HCT116 (cell line): ENCODE results near the gene SKAP1. TPM values are rescaled to one million over a fixed set of nuclear protein-coding genes. Genes with fewer than 3 reads are reported as not detected.

Experiments used
- ATAC-seq: fragments of 200-7000 bp; cut with Tn5 transposase; 2 replicates; pipeline ENCODE4 v1.9.1; 2020; ENCODE audit warnings: mild to moderate bottlenecking, moderate library complexity
- BruUV-seq: library from RNA; stranded (reverse); fragments of 400-500 nt; replicated peaks from 2 replicates; lab custom pipeline; 2021; lab: Mats Ljungman, UMichigan
- CTCF ChIA-PET: fragments of 300-600 bp; sonication (Branson Sonifier 250); formaldehyde crosslinking; loops from one replicate; lab custom pipeline; 2021; ENCODE audit warnings: antibody characterized with exemption; lab: Charles Lee
- POLR2A ChIA-PET: fragments of 300-600, 350-600 bp; sonication (Branson Sonifier 250); formaldehyde crosslinking; loops from one replicate; lab custom pipeline; 2021; ENCODE audit warnings: antibody characterized with exemption; lab: Charles Lee
- RAD21 ChIA-PET, 2 experiments: fragments of 300-600 bp; sonication (Branson Sonifier 250); formaldehyde crosslinking; loops; one replicate each; lab custom pipeline; 2023; ENCODE audit warnings: low total read pairs in 2 of 2; ENCODE audit not compliant: uncharacterized antibody in 2 of 2, unreplicated experiment in 2 of 2, low non-redundant PET in 1 of 2; lab: Charles Lee
- DNase-seq: peaks from one replicate; pipeline ENCODE4 v3.0.0-alpha.2; 2010; ENCODE audit warnings: low read depth, low spot score
- H2AFZ ChIP-seq: fragments of 200-600 bp; shearing (Covaris generic), sonication (generic); 2 replicates; pipeline ENCODE4 v1.6.1; 2017; ENCODE audit warnings: low read depth, mixed run types, mixed read lengths, antibody characterized with exemption, low read length; ENCODE audit not compliant: poor library complexity, severe bottlenecking
- H3K27ac ChIP-seq: 2 replicates; pipeline ENCODE4 v1.5.1; 2012; ENCODE audit warnings: low read depth, low read length
- H3K27me3 ChIP-seq: fragments of 200-600 bp; sonication (generic); 2 replicates; pipeline ENCODE4 v1.6.1; 2016; ENCODE audit warnings: mixed run types, low read length, mixed read lengths; ENCODE audit not compliant: insufficient read depth
- H3K36me3 ChIP-seq, 2 experiments: fragments of 200-500 bp in 1 of 2; fragments of 200-600 bp in 1 of 2; sonication (Bioruptor generic) in 1 of 2; sonication (generic) in 1 of 2; 2 replicates each; pipeline versions ENCODE4 v1.5.1 to v1.6.1; 2014 to 2016; ENCODE audit warnings: low read length in 2 of 2, inconsistent platforms in 1 of 2, mixed read lengths in 1 of 2, mixed run types in 1 of 2; ENCODE audit not compliant: insufficient read depth in 2 of 2, control insufficient read depth in 1 of 2
- H3K4me1 ChIP-seq, 2 experiments: fragments of 200-600 bp in 1 of 2; sonication (generic) in 1 of 2; 2 replicates each; pipeline versions ENCODE4 v1.5.1 to v1.6.1; 2012 to 2017; ENCODE audit warnings: low read length in 2 of 2, inconsistent platforms in 1 of 2, mild to moderate bottlenecking in 1 of 2, mixed read lengths in 1 of 2, mixed run types in 1 of 2, moderate library complexity in 1 of 2; ENCODE audit not compliant: insufficient read depth in 2 of 2, control insufficient read depth in 1 of 2
- H3K4me2 ChIP-seq: fragments of 200-600 bp; sonication (generic); 2 replicates; pipeline ENCODE4 v1.6.1; 2017; ENCODE audit warnings: mixed run types, low read length, mixed read lengths
- H3K4me3 ChIP-seq, 2 experiments: fragments of 200-600 bp in 1 of 2; sonication (generic) in 1 of 2; replicated peaks in 1 of 2; 2 replicates each; pipeline ENCODE4 v1.5.1; 2011 to 2016; ENCODE audit warnings: low read length in 2 of 2, control low read depth in 1 of 2, low read depth in 1 of 2, mild to moderate bottlenecking in 1 of 2, mixed read lengths in 1 of 2, mixed run types in 1 of 2
- H3K79me2 ChIP-seq: fragments of 200-600 bp; sonication (generic); 2 replicates; pipeline ENCODE4 v1.6.1; 2017; ENCODE audit warnings: mild to moderate bottlenecking, mixed run types, low read length, moderate library complexity, mixed read lengths; ENCODE audit not compliant: insufficient read depth
- H3K9ac ChIP-seq: fragments of 200-600 bp; sonication (generic); 2 replicates; pipeline ENCODE4 v1.6.1; 2016; ENCODE audit warnings: low read length, mixed read lengths
- H3K9me2 ChIP-seq: fragments of 200-600 bp; sonication (generic), shearing (Covaris generic); 2 replicates; pipeline ENCODE4 v1.6.1; 2017; ENCODE audit warnings: mixed run types, mild to moderate bottlenecking, moderate library complexity; ENCODE audit not compliant: insufficient read depth
- H3K9me3 ChIP-seq, 2 experiments: fragments of 200-500 bp in 1 of 2; fragments of 200-600 bp in 1 of 2; sonication (Bioruptor generic) in 1 of 2; sonication (generic) in 1 of 2; 2 replicates each; pipeline ENCODE4 v1.6.1; 2014 to 2017; ENCODE audit warnings: low read length in 2 of 2, mixed read lengths in 2 of 2, inconsistent platforms in 1 of 2, low read depth in 1 of 2, mild to moderate bottlenecking in 1 of 2, mixed run types in 1 of 2, moderate library complexity in 1 of 2; ENCODE audit not compliant: control insufficient read depth in 1 of 2, insufficient read depth in 1 of 2
- H4K20me1 ChIP-seq: fragments of 200-600 bp; sonication (generic), shearing (Covaris generic); 2 replicates; pipeline ENCODE4 v1.6.1; 2017; ENCODE audit warnings: mixed run types, mild to moderate bottlenecking, moderate library complexity; ENCODE audit not compliant: insufficient read depth
- CBX3 ChIP-seq: IDR thresholded peaks from 2 replicates; pipeline ENCODE4 v1.6.1; 2012; ENCODE audit warnings: low read depth
- EGR1 ChIP-seq: IDR thresholded peaks from 2 replicates; pipeline ENCODE4 v1.6.1; 2012; ENCODE audit warnings: low read depth
- ELF1 ChIP-seq: IDR thresholded peaks from 2 replicates; pipeline ENCODE4 v1.6.1; 2012; ENCODE audit warnings: low read depth, borderline replicate concordance
- FOSL1 ChIP-seq: IDR thresholded peaks from 2 replicates; pipeline ENCODE4 v1.6.1; 2012; ENCODE audit warnings: low read depth
- JUND ChIP-seq: IDR thresholded peaks from 2 replicates; pipeline ENCODE4 v1.6.1; 2012
- POLR2AphosphoS5 ChIP-seq: IDR thresholded peaks from 2 replicates; pipeline ENCODE4 v1.6.1; 2011; ENCODE audit warnings: mild to moderate bottlenecking, low read depth, low read length, moderate library complexity
- RAD21 ChIP-seq: IDR thresholded peaks from 2 replicates; pipeline ENCODE4 v1.6.1; 2012; ENCODE audit warnings: low read depth, mild to moderate bottlenecking
- SIN3A ChIP-seq: IDR thresholded peaks from 2 replicates; pipeline ENCODE4 v1.6.1; 2012; ENCODE audit warnings: low read depth
- SP1 ChIP-seq: IDR thresholded peaks from 2 replicates; pipeline ENCODE4 v1.6.1; 2012; ENCODE audit warnings: low read depth
- YY1 ChIP-seq: IDR thresholded peaks from 2 replicates; pipeline ENCODE4 v1.6.1; 2011; ENCODE audit warnings: low read length, low read depth, moderate library complexity, mild to moderate bottlenecking; ENCODE audit not compliant: insufficient replicate concordance; ENCODE audit errors: extremely low read depth
- intact Hi-C: fragments of 100-400 bp; cut with micrococcal nuclease; formaldehyde crosslinking; loops from 2 replicates; pipeline ENCODE4 v1.10.0; 2022
- total RNA-seq: library from RNA; stranded (reverse); gene quantifications from one replicate; pipeline ENCODE4 v1.2.1, GENCODE V29; 2021; ENCODE audit not compliant: unreplicated experiment
- TF ChIP-seq, protein P1 (sequence below): IDR thresholded peaks from 2 replicates; pipeline ENCODE4 v1.6.1; 2012

Gene SKAP1
- total RNA-seq, 1 experiment from 2014 or later = 12.4 TPM

DNA sequence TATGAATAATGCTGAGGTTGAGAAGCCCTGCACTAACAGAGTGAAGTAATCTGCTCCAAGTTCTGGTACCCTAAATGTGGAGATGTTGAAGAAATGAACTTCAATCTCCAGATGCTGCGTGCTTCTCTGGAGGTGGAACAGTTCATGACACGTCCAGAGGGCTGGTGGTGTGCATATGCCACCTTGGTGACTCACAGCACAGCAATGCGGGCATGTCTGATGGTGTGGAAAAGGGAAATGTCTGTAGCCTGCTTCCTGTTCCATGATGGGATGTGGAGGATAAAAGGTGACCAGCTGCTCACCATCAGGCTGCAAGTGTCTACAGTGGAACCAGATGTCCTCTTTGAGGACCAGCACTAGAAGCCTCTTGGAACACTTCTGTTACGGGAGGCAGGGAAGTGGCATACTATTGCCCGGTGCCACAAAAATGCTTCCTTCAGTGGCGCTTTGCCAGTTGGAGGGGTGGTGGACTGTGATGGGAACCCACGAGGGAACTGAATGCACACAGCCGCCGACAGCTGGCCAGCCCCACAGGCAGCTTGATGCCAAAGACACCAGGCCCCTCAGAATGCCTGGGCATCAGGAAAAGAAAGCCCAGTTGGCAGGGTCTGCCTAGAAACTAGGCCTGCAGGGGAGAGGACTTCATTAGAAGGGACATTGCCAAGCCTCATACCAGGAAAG is 302.5 kb downstream of the SKAP1 start:
- Histone ChIP-seq H3K9me2 (no peaks in the 10 kb centered on the region), H3K27me3 (no peaks in the 10 kb centered on the region), H3K27ac (peak overlapping the region; percentile 48; the same call in 1 of the 2 replicates), H4K20me1 (no peaks in the 10 kb centered on the region), H3K36me3 (peaks cover 2 to 5% of the 10 kb centered on the region in 2 experiments; a peak in 3 of 4 replicates), H3K9me3 (no peaks in the 10 kb centered on the region), H3K4me2 (peak overlapping the region; percentile 55), H2AFZ (no peak overlapping the region), H3K4me3 (peak overlapping the region in 1 of 2 experiments; percentile 2; a peak in 1 of 4 replicates), H3K79me2 (no peaks in the 10 kb centered on the region), H3K4me1 (peaks cover 16 to 22% of the 10 kb centered on the region in 2 experiments), H3K9ac (peak overlapping the region; percentile 20; the same call in 1 of the 2 replicates)
- peak; percentile 57 for DNase-seq
- intact Hi-C loops = loop anchor here (1.0 kb wide), 1 partner anchor 102 kb away; no protein-coding TSS in a partner anchor
- ChIA-PET RAD21 (no interaction called here), POLR2A (interaction anchor here (1.1 to 1.9 kb wide), 2 partner anchors 79 to 102 kb away, joined by 3 to 5 read pairs; partner anchors contain the start of gene NFE2L1), CTCF (interaction anchor here (11.1 kb wide), 1 partner anchor 101 kb away, joined by 171 read pairs; no protein-coding TSS in a partner anchor)
- TF ChIP-seq POLR2AphosphoS5 (peak; percentile 68), FOSL1 (peak; percentile 91), JUND (peak; percentile 93), RAD21 (0 out of 2 replicates have a peak, but pooled peaks have one; percentile 8), EGR1 (no peak), SIN3A (peak; percentile 55; the same call in 1 of the 2 replicates), CBX3 (0 out of 2 replicates have a peak, but pooled peaks have one; percentile 24), SP1 (peak; percentile 54), ELF1 (no peak), YY1 (peak; percentile 60)
- TF ChIP-seq, protein P1, sequence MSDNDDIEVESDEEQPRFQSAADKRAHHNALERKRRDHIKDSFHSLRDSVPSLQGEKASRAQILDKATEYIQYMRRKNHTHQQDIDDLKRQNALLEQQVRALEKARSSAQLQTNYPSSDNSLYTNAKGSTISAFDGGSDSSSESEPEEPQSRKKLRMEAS = peak; percentile 86
- peak; percentile 91 for ATAC-seq
- BruUV-seq = no TSS peak
